Measurements from ENCODE around the gene PRDM4. TPM values are rescaled to one million over a fixed set of nuclear protein-coding genes. Genes with fewer than 3 reads are reported as not detected.

Gene PRDM4
- total RNA-seq, 4 donors from 2014 or later = 18.3 to 29.4 (median 26.8) TPM

- H3K9me3 ChIP-seq = no peaks in the 10 kb centered on the region
- intact Hi-C loops (cut with DNase I) = no loop called here
- peaks cover 0 to 20% (median 7%) of the 10 kb centered on the region in 4 donors for H3K4me1 ChIP-seq
- 70% methylated on average over 6 of the region's 6 CpGs for WGBS
- TF ChIP-seq EP300 (IDR thresholded peaks at IDR 0.05) (no peak), CTCF (IDR thresholded peaks at IDR 0.05) (no peak), POLR2A (IDR thresholded peaks at IDR 0.05; ENCODE audit: low read depth) (no peak), POLR2AphosphoS5 (IDR thresholded peaks at IDR 0.05) (no peak)
- H3K36me3 ChIP-seq = peaks cover 61 to 98% (median 81%) of the 10 kb centered on the region in 4 donors
- no peak for DNase-seq (ENCODE audit: extremely low spot score)
- no peak overlapping the region for H3K4me3 ChIP-seq
- no peaks in the 10 kb centered on the region for H3K27me3 ChIP-seq
- no peak overlapping the region for H3K27ac ChIP-seq (replicated peaks in 1 of 4)
These were observed 12.5 kb downstream of the PRDM4 start for GRCh38 chr12:107748472-107748871.

- H3K9me3 ChIP-seq = no peaks in the 10 kb centered on the region
- TF ChIP-seq POLR2A (IDR thresholded peaks at IDR 0.05; ENCODE audit: low read depth) (no peak), CTCF (IDR thresholded peaks at IDR 0.05) (no peak), POLR2AphosphoS5 (IDR thresholded peaks at IDR 0.05) (no peak), EP300 (IDR thresholded peaks at IDR 0.05) (no peak)
- DNase-seq (ENCODE audit: extremely low spot score) = no peak
- H3K4me1 ChIP-seq = no peaks in the 10 kb centered on the region
- peaks cover 74 to 97% (median 91%) of the 10 kb centered on the region in 4 donors for H3K36me3 ChIP-seq
- H3K4me3 ChIP-seq = no peak overlapping the region
- intact Hi-C loops (cut with DNase I) = no loop called here
- H3K27ac ChIP-seq (replicated peaks in 1 of 4) = no peak overlapping the region
- 85% methylated on average over 4 of the region's 4 CpGs for WGBS
- H3K27me3 ChIP-seq = no peaks in the 10 kb centered on the region
These were observed 24.0 kb downstream of the PRDM4 start for GRCh38 chr12:107736914-107737313.

GRCh38 chr12:107735763-107736162 lies 25.2 kb downstream of the PRDM4 start:
- no peak for DNase-seq (ENCODE audit: extremely low spot score)
- Histone ChIP-seq H3K4me1 (no peaks in the 10 kb centered on the region), H3K27me3 (no peaks in the 10 kb centered on the region), H3K27ac (replicated peaks in 1 of 4) (no peak overlapping the region), H3K4me3 (no peak overlapping the region), H3K9me3 (no peaks in the 10 kb centered on the region), H3K36me3 (peaks cover 63 to 86% (median 80%) of the 10 kb centered on the region in 4 donors)
- no peak for TF ChIP-seq CTCF (IDR thresholded peaks at IDR 0.05)
- TF ChIP-seq POLR2AphosphoS5 (IDR thresholded peaks at IDR 0.05) = no peak
- TF ChIP-seq POLR2A (IDR thresholded peaks at IDR 0.05; ENCODE audit: low read depth) = no peak
- TF ChIP-seq EP300 (IDR thresholded peaks at IDR 0.05) = no peak
- 93% methylated on average over 2 of the region's 2 CpGs for WGBS
- intact Hi-C loops (cut with DNase I) = no loop called here

GRCh38 chr12:107734139-107734538 lies 26.8 kb downstream of the PRDM4 start:
- Histone ChIP-seq H3K27me3 (no peaks in the 10 kb centered on the region), H3K9me3 (no peaks in the 10 kb centered on the region), H3K4me1 (no peaks in the 10 kb centered on the region), H3K27ac (replicated peaks in 1 of 4) (no peak overlapping the region), H3K4me3 (no peak overlapping the region), H3K36me3 (peaks cover 46 to 70% (median 64%) of the 10 kb centered on the region in 4 donors)
- 87% methylated on average over 5 of the region's 5 CpGs for WGBS
- intact Hi-C loops (cut with DNase I) = no loop called here
- TF ChIP-seq CTCF (IDR thresholded peaks at IDR 0.05) (no peak), POLR2A (IDR thresholded peaks at IDR 0.05; ENCODE audit: low read depth) (no peak), EP300 (IDR thresholded peaks at IDR 0.05) (no peak), POLR2AphosphoS5 (IDR thresholded peaks at IDR 0.05) (no peak)
- no peak for DNase-seq (ENCODE audit: extremely low spot score)

- no peak overlapping the region for H3K27ac ChIP-seq (replicated peaks in 1 of 4)
- H3K4me3 ChIP-seq = no peak overlapping the region
- WGBS = 88% methylated on average over 3 of the region's 3 CpGs
- intact Hi-C loops (cut with DNase I) = no loop called here
- H3K36me3 ChIP-seq = peaks cover 30 to 52% (median 46%) of the 10 kb centered on the region in 4 donors
- no peaks in the 10 kb centered on the region for H3K9me3 ChIP-seq
- H3K27me3 ChIP-seq = no peaks in the 10 kb centered on the region
- no peak for TF ChIP-seq CTCF (IDR thresholded peaks at IDR 0.05)
- TF ChIP-seq EP300 (IDR thresholded peaks at IDR 0.05) = no peak
- TF ChIP-seq POLR2AphosphoS5 (IDR thresholded peaks at IDR 0.05) = no peak
- no peak for TF ChIP-seq POLR2A (IDR thresholded peaks at IDR 0.05; ENCODE audit: low read depth)
- no peaks in the 10 kb centered on the region for H3K4me1 ChIP-seq
- no peak for DNase-seq (ENCODE audit: extremely low spot score)
These were observed 28.6 kb downstream of the PRDM4 start for GRCh38 chr12:107732365-107732764.
